RWPE1 (cell line): ENCODE results near the gene NUS1.
"Not testable (repeated sequence)": the region's sequence is repeated elsewhere in the genome, so short reads cannot be mapped to it uniquely, and the experiment has no call there.

Experiments used
- CTCF ChIA-PET: fragments of 350-600 bp; sonication (Branson Sonifier 250); formaldehyde crosslinking; extraction: SDS; loops from one replicate; lab custom pipeline; 2021; lab: Yijun Ruan, JAX
- POLR2A ChIA-PET: fragments of 400-600 bp; formaldehyde crosslinking; extraction: SDS; loops from one replicate; lab custom pipeline; 2020; ENCODE audit warnings: antibody characterized with exemption; ENCODE audit not compliant: low non-redundant PET; lab: Yijun Ruan, JAX
- DNase-seq: peaks from one replicate; pipeline ENCODE4 v3.0.0; 2012; ENCODE audit warnings: low spot score
- H3K27ac ChIP-seq: fragments of 450-650 bp; 2 replicates; pipeline ENCODE4 v1.5.1; 2017
- TF ChIP-seq, protein P1 (sequence below): fragments of 450-650 bp; conservative IDR thresholded peaks from 2 replicates; pipeline ENCODE4 v1.5.1; 2017; ENCODE audit warnings: low read depth, mild to moderate bottlenecking

NUS1 gene

DNA sequence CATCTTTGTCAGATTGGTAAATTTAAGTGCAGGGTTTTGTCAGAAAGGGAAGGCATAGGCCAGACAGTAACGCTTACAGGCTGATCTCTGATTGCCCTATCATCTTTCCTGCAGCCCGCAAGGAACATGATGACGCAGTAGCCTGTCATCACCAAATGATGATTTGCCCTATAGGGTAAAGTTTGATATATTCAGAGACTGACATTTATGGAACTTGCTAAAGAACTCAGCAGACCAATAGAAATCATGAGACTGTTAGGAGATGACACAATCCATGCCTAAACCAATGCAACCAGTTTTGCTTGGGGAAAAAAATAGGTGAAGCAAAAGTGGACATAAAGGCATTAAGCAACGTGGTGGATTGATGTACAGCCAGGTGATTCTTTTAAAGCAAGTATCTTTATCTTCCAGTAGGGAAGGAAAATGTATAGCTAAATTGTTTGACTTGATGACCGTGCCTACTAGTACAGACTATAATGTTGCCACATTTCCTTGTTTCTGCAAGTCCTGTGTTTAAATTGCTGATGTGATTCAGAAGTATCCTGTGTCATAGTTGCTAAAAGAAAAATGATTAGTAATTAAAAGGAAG lies 2.4 kb downstream of the NUS1 start:
- CTCF ChIA-PET: no interaction called here
- TF ChIP-seq, protein P1, sequence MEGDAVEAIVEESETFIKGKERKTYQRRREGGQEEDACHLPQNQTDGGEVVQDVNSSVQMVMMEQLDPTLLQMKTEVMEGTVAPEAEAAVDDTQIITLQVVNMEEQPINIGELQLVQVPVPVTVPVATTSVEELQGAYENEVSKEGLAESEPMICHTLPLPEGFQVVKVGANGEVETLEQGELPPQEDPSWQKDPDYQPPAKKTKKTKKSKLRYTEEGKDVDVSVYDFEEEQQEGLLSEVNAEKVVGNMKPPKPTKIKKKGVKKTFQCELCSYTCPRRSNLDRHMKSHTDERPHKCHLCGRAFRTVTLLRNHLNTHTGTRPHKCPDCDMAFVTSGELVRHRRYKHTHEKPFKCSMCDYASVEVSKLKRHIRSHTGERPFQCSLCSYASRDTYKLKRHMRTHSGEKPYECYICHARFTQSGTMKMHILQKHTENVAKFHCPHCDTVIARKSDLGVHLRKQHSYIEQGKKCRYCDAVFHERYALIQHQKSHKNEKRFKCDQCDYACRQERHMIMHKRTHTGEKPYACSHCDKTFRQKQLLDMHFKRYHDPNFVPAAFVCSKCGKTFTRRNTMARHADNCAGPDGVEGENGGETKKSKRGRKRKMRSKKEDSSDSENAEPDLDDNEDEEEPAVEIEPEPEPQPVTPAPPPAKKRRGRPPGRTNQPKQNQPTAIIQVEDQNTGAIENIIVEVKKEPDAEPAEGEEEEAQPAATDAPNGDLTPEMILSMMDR: no peak
- no peak overlapping the region for H3K27ac ChIP-seq
- POLR2A ChIA-PET: no interaction called here
- DNase-seq: peak; percentile 40

DNA sequence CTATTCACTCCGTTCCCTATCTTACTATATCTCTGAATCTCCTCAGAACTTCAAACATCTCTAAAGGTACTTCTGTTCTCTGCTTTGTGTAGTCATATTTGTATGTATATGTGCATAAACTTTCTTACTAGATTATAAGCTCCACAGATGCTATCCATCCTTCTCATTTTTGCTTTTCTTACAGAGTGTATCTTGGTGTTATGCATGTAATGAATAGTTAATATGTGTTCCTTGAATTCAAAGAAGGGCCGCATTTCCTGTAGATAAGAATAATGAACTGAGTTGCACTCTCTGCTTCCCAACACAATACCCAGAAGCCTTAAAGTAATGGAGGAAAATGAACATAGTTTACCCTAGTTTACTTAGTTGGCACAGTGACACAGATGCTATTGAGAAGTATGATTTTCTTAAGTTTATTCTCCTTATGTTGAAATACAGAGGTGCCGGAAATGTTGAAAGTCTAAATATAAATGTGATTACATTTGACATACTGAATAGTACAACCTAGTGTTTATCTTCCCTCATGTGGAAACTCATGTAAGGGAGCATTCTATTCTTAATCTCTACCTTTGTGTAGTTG lies 6.0 kb downstream of the NUS1 start:
- TF ChIP-seq, protein P1: no peak
- ChIA-PET POLR2A (no interaction called here), CTCF (no interaction called here)
- H3K27ac ChIP-seq: no peak overlapping the region
- no peak for DNase-seq

DNA sequence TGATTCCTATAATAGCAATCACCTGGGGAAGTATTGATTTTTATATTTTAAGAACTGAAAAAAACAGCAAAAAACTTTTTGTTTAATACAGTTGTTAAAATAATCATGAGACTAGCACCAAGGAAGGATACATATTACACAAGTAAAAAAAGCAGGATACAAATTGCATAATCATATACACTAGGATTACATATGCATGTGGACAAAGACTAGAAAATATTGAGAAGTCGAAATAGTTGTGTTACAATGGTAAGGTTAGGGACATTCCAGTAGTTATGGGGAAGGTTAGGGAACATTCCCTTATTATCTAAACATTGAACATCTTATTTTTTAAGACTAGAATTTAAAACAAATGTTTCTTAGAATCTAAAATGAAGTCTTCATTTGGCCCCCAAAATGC lies 9.5 kb downstream of the NUS1 start:
- POLR2A ChIA-PET: no interaction called here
- DNase-seq: no peak
- CTCF ChIA-PET: no interaction called here
- H3K27ac ChIP-seq: no peak overlapping the region
- TF ChIP-seq, protein P1: no peak

DNA sequence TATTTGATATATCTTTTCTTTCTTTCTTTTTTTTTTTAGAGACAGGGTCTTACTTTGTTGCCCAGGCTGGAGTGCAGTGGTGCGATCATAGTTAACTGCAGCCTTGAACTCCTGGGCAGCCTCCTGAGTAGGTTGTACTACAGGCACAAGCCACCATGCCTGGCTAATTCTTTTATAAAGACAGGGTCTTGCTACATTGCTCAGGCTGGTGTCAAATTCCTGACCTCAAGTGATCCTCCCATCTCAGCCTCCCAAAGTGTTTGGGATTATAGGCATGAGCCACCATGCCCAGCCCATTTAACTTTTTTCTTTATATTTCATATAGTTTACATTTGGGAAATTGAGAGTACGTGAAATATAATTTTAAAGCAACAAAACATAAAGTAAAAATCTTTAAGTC lies 10.1 kb downstream of the NUS1 start:
- TF ChIP-seq, protein P1: no peak

DNA sequence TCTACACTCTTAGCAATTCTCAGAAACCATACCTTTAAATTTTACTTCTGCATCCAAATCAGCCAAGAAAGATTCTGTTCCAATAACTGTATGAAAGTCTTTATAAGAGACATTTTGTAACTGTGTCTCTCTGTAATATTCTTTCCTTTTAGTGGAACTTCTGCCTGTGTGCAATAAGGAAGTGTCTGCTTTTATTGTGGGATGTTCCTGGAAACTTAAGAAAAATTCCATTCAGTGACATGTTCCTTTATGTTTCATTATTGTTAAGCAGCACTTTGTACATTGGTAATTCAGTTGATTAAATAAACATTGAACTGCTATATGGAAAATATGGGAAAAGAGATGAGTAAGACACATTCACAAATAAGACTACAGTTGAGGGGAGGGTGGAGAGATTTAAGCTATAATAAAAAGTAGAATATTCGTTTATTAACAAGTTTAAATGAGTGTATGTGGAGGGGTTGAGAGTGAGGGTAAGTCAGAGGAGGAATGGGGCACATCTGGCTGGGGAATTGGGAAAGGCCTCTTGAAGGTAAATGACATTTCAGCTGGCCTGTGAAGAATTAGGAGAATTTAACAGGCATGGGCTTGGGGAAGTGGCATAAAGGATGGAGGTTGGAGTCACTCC lies 11.9 kb downstream of the NUS1 start:
- ChIA-PET CTCF (no interaction called here), POLR2A (no interaction called here)
- no peak for DNase-seq
- TF ChIP-seq, protein P1: no peak
- H3K27ac ChIP-seq: no peak overlapping the region

More for the DNA sequence above, 10.1 kb downstream of the NUS1 start:
- ChIA-PET POLR2A (no interaction called here), CTCF (no interaction called here)
- H3K27ac ChIP-seq: no peak overlapping the region
- DNase-seq: no peak

DNA sequence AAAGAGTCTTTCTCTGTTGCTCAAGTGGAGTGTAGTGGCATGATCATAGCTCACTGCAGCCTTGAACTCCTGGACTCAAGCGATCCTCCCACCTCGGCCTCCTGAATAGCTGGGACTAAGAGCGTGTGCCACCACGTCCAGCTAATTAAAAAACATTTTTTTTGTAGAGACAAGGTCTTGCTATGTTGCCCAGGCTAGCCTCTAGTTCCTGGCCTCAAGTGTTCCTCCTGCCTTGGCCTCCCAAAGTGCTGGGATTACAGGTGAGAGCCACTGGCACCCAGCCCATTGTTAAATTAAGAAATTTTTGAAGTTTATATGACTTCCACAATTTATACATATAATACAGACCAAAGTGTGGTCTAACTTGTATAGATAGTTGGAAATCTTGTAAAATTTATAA lies 14.3 kb downstream of the NUS1 start:
- DNase-seq, CTCF ChIA-PET, H3K27ac ChIP-seq, POLR2A ChIA-PET: not testable (repeated sequence)

DNA sequence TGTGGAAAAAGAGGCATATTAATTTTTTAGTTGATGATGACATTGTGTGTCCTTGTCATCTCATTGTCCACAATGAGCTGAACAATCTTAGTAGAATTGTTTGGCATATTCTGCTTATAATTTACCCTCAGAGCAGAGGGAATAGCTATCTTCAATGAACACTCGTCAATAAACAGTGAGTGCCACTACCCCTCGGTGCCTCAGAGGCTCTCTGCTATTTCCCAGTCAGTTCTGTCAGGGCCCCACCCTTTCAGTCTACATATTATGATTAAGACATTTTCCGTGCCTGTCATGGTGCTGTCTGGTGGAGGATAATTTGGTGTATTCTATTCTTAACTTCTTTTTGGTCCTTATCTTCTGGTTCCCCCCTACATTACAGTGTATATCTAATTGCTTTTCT lies 31.2 kb downstream of the NUS1 start:
- no peak overlapping the region for H3K27ac ChIP-seq
- ChIA-PET POLR2A (no interaction called here), CTCF (no interaction called here)
- no peak for DNase-seq
- TF ChIP-seq, protein P1: no peak

DNA sequence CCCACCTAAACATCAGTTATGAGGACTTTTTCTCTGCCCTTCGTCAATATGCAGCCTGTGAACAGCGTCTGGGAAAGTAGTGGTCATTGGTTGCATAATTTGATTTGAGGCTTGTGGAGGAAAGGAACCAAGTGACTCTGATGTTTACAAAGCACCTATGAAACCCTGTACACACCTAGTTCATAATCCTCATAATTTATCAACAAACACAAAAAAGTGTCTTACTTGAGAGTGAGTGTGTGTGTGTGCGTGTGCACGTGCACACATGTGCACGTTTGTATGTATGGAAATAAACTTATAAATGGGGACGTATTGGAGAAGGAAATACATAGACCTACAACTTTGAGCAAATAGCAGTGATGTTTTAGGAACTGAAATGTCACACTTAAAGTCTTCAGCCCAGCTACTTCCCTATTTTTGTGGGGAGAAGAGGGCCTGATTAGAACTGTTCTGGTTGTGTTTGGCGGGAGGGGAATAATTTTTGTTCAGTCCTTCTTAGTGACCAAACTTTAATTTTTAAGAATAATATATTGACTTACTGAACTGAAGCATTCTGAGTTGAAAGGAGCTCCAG lies 31.8 kb downstream of the NUS1 start:
- CTCF ChIA-PET, H3K27ac ChIP-seq, DNase-seq, POLR2A ChIA-PET: not testable (repeated sequence)
